ENCODE data around the gene RAB44.

Gene RAB44

GRCh38 chr6:36730424-36731380 is 33.1 kb downstream of the RAB44 start:
- no peak for TF ChIP-seq CTCF (IDR thresholded peaks at IDR 0.05; ENCODE audit: low read depth, low read length)
- no peaks in the 10 kb centered on the region for H3K9me3 ChIP-seq
- H3K4me3 ChIP-seq (ENCODE audit: low read depth, low read length): no peak overlapping the region
- no peaks in the 10 kb centered on the region for H3K4me1 ChIP-seq
- H3K36me3 ChIP-seq: no peaks in the 10 kb centered on the region
- no peaks in the 10 kb centered on the region for H3K27me3 ChIP-seq
- no peak for DNase-seq

GRCh38 chr6:36731622-36732310 is 34.1 kb downstream of the RAB44 start:
- H3K27me3 ChIP-seq: no peaks in the 10 kb centered on the region
- TF ChIP-seq CTCF (IDR thresholded peaks at IDR 0.05; ENCODE audit: low read depth, low read length): no peak

GRCh38 chr6:36733300-36733699 is 35.7 kb downstream of the RAB44 start:
- Histone ChIP-seq H3K4me3 (ENCODE audit: low read depth, low read length) (no peak overlapping the region), H3K27me3 (no peaks in the 10 kb centered on the region), H3K4me1 (no peaks in the 10 kb centered on the region), H3K36me3 (no peaks in the 10 kb centered on the region), H3K9me3 (no peaks in the 10 kb centered on the region)
- no peak for DNase-seq
- TF ChIP-seq CTCF (IDR thresholded peaks at IDR 0.05; ENCODE audit: low read depth, low read length): no peak

More at GRCh38 chr6:36731622-36732310, 34.1 kb downstream of the RAB44 start:
- Histone ChIP-seq H3K4me3 (ENCODE audit: low read depth, low read length) (no peak overlapping the region), H3K4me1 (no peaks in the 10 kb centered on the region), H3K9me3 (no peaks in the 10 kb centered on the region), H3K36me3 (no peaks in the 10 kb centered on the region)
- DNase-seq: no peak

- H3K4me1 ChIP-seq: no peaks in the 10 kb centered on the region
- no peak for DNase-seq
- no peak for TF ChIP-seq CTCF (IDR thresholded peaks at IDR 0.05; ENCODE audit: low read depth, low read length)
- no peak overlapping the region for H3K4me3 ChIP-seq (ENCODE audit: low read depth, low read length)
- no peaks in the 10 kb centered on the region for H3K27me3 ChIP-seq
- H3K9me3 ChIP-seq: no peaks in the 10 kb centered on the region
- H3K36me3 ChIP-seq: no peaks in the 10 kb centered on the region
Observed at GRCh38 chr6:36734486-36735060, 36.9 kb downstream of the RAB44 start.

- no peak for TF ChIP-seq CTCF (IDR thresholded peaks at IDR 0.05; ENCODE audit: low read depth, low read length)
- DNase-seq: no peak
- no peaks in the 10 kb centered on the region for H3K36me3 ChIP-seq
- no peaks in the 10 kb centered on the region for H3K9me3 ChIP-seq
- no peaks in the 10 kb centered on the region for H3K4me1 ChIP-seq
- H3K27me3 ChIP-seq: no peaks in the 10 kb centered on the region
- H3K4me3 ChIP-seq (ENCODE audit: low read depth, low read length): no peak overlapping the region
Observed at GRCh38 chr6:36735110-36736071, 37.8 kb downstream of the RAB44 start.
